Astrocyte (in vitro differentiated cells and primary cell): ENCODE data around the gene UGT1A3. TPM values are rescaled to one million over a fixed set of nuclear protein-coding genes. Genes with fewer than 3 reads are reported as not detected.

Experiments
- DNase-seq: peaks from one replicate; pipeline ENCODE4 v3.0.0-alpha.2; 2010; ENCODE audit warnings: low read depth
- FAIRE-seq: peaks from 2 replicates; lab custom pipeline; 2011; peaks lifted over from hg19 to GRCh38; lab: Jason Lieb, UNC
- H2AFZ ChIP-seq: 2 replicates; pipeline ENCODE4 v1.6.0; 2012; ENCODE audit warnings: low read depth, low read length, inconsistent platforms
- H3K27ac ChIP-seq: 2 replicates; pipeline ENCODE4 v1.5.1; 2011; ENCODE audit warnings: low read depth, low read length, inconsistent platforms
- H3K27me3 ChIP-seq: 2 replicates; pipeline ENCODE4 v1.6.0; 2011; ENCODE audit warnings: low read length, inconsistent platforms; ENCODE audit not compliant: insufficient read depth
- H3K36me3 ChIP-seq: 2 replicates; pipeline ENCODE4 v1.5.1; 2011; ENCODE audit warnings: low read length, inconsistent platforms; ENCODE audit not compliant: insufficient read depth
- H3K4me1 ChIP-seq: 2 replicates; pipeline ENCODE4 v1.5.1; 2011; ENCODE audit warnings: low read length, inconsistent platforms; ENCODE audit not compliant: insufficient read depth
- H3K4me2 ChIP-seq: 2 replicates; pipeline ENCODE4 v1.6.0; 2012; ENCODE audit warnings: low read length, inconsistent platforms
- H3K4me3 ChIP-seq: 2 replicates; pipeline ENCODE4 v1.5.1; 2011; ENCODE audit warnings: low read depth, mild to moderate bottlenecking, low read length, inconsistent platforms; ENCODE audit not compliant: insufficient read depth
- H3K79me2 ChIP-seq: 2 replicates; pipeline ENCODE4 v1.6.0; 2012; ENCODE audit warnings: mild to moderate bottlenecking, low read length, inconsistent platforms; ENCODE audit not compliant: insufficient read depth
- H3K9ac ChIP-seq: 2 replicates; pipeline ENCODE4 v1.6.0; 2012; ENCODE audit warnings: mild to moderate bottlenecking, low read length, inconsistent platforms
- H3K9me3 ChIP-seq: 2 replicates; pipeline ENCODE4 v1.5.1; 2012; ENCODE audit warnings: low read depth, mild to moderate bottlenecking, low read length, inconsistent platforms; ENCODE audit not compliant: insufficient read depth
- H4K20me1 ChIP-seq: 2 replicates; pipeline ENCODE4 v1.6.0; 2012; ENCODE audit warnings: low read length, inconsistent platforms; ENCODE audit not compliant: insufficient read depth
- H3K27ac Mint-ChIP-seq: one replicate; pipeline ENCODE4 v1.8.0; 2021; ENCODE audit warnings: mild to moderate bottlenecking, mixed read lengths; ENCODE audit not compliant: unreplicated experiment
- H3K27me3 Mint-ChIP-seq: one replicate; pipeline ENCODE4 v1.8.0; 2021; ENCODE audit warnings: low read depth, mixed read lengths; ENCODE audit not compliant: unreplicated experiment
- H3K36me3 Mint-ChIP-seq: one replicate; pipeline ENCODE4 v1.8.0; 2021; ENCODE audit warnings: low read depth, mixed read lengths; ENCODE audit not compliant: unreplicated experiment
- H3K4me1 Mint-ChIP-seq: one replicate; pipeline ENCODE4 v1.8.0; 2021; ENCODE audit warnings: low read depth, mixed read lengths; ENCODE audit not compliant: unreplicated experiment
- H3K4me3 Mint-ChIP-seq: one replicate; pipeline ENCODE4 v1.8.0; 2021; ENCODE audit warnings: mild to moderate bottlenecking, moderate library complexity, mixed read lengths; ENCODE audit not compliant: unreplicated experiment
- H3K9me3 Mint-ChIP-seq: one replicate; pipeline ENCODE4 v1.8.0; 2021; ENCODE audit warnings: mild to moderate bottlenecking, mixed read lengths; ENCODE audit not compliant: unreplicated experiment
- CTCF ChIP-seq: IDR thresholded peaks from 2 replicates; pipeline ENCODE4 v1.5.1; 2011; ENCODE audit warnings: low read depth, mild to moderate bottlenecking, inconsistent platforms, low read length, moderate library complexity; ENCODE audit not compliant: insufficient read depth
- EZH2 ChIP-seq: IDR thresholded peaks from 2 replicates; pipeline ENCODE4 v1.6.1; 2012; ENCODE audit warnings: mild to moderate bottlenecking, low read length, inconsistent platforms; ENCODE audit not compliant: insufficient read depth
- total RNA-seq: library from RNA; stranded (reverse); gene quantifications from 2 replicates; pipeline ENCODE4 v1.2.1, GENCODE V29; 2021

UGT1A3 gene
- total RNA-seq, 1 donor from 2014 or later, result not detected

GRCh38 chr2:233799087-233799665 lies 70.3 kb downstream of the UGT1A3 start:
- no peaks in the 10 kb centered on the region for H4K20me1 ChIP-seq
- no peak for TF ChIP-seq EZH2
- no peak for TF ChIP-seq CTCF
- H3K4me1 ChIP-seq, result peaks cover 5% of the 10 kb centered on the region
- Mint-ChIP-seq H3K9me3 (peaks cover 4% of the 10 kb centered on the region), H3K27ac (no peak overlapping the region), H3K36me3 (no peaks in the 10 kb centered on the region), H3K4me1 (peaks cover 4% of the 10 kb centered on the region), H3K27me3 (peaks cover 34% of the 10 kb centered on the region), H3K4me3 (no peak overlapping the region)
- no peak for DNase-seq
- no peaks in the 10 kb centered on the region for H3K79me2 ChIP-seq
- no peak overlapping the region for H3K4me2 ChIP-seq
- H3K9me3 ChIP-seq, result no peaks in the 10 kb centered on the region
- no peaks in the 10 kb centered on the region for H3K27me3 ChIP-seq
- H3K36me3 ChIP-seq, result no peaks in the 10 kb centered on the region
- no peak overlapping the region for H3K9ac ChIP-seq
- no peak overlapping the region for H3K27ac ChIP-seq
- no peak overlapping the region for H2AFZ ChIP-seq
- H3K4me3 ChIP-seq, result no peak overlapping the region
- no peak for FAIRE-seq

DNA sequence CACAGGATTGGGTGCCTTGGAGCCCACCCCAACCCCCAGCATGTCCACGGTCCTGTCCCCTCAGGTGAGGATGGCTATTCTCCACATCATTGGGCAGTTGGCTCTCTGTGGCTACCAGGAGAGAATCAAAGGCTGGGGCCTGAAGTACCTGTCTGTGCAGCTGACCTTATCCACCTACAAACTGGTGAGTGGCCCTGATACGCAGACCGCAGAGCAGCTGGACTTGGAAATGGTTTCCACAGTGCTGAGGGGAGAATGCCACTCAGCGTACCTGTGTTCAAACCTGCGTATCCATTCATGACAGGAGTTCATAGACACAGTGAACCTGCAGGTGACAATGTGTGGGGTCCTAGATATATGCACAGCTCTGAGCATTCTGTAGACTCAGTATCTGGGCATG lies 70.9 kb downstream of the UGT1A3 start:
- Histone ChIP-seq H2AFZ (no peak overlapping the region), H3K9me3 (no peaks in the 10 kb centered on the region), H3K4me1 (peaks cover 5% of the 10 kb centered on the region), H3K79me2 (no peaks in the 10 kb centered on the region), H3K4me2 (no peak overlapping the region), H3K36me3 (no peaks in the 10 kb centered on the region), H3K27me3 (peaks cover under 1% of the 10 kb centered on the region), H3K9ac (no peak overlapping the region), H4K20me1 (no peaks in the 10 kb centered on the region), H3K27ac (no peak overlapping the region), H3K4me3 (no peak overlapping the region)
- peaks cover 4% of the 10 kb centered on the region for H3K4me1 Mint-ChIP-seq
- TF ChIP-seq CTCF (no peak), EZH2 (no peak)
- H3K4me3 Mint-ChIP-seq, result no peak overlapping the region
- H3K36me3 Mint-ChIP-seq, result no peaks in the 10 kb centered on the region
- peaks cover 4% of the 10 kb centered on the region for H3K9me3 Mint-ChIP-seq
- peaks cover 38% of the 10 kb centered on the region for H3K27me3 Mint-ChIP-seq
- DNase-seq, result no peak
- FAIRE-seq, result no peak
- no peak overlapping the region for H3K27ac Mint-ChIP-seq

DNA sequence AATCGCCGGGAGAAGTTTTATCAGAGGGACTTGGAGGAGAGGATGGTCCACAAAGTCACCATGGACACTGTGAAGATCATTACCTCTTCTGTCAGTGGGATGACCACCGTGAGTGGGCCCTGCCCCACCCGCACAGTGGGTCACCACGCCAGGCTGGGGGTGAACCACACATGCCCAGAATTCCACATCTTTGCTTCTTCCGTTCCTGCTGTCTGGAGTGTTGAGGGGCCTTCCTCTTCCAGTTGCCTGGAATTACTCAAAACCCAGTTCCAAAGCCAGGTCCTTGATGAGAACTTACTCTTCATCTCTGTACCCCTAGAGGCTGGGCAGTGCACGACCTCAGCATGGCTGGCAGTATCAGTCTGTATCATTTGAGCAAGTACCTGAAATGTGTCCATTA lies 71.4 kb downstream of the UGT1A3 start:
- Histone ChIP-seq H3K9me3 (no peaks in the 10 kb centered on the region), H3K9ac (no peak overlapping the region), H3K4me3 (no peak overlapping the region), H3K4me2 (no peak overlapping the region), H3K27ac (no peak overlapping the region), H2AFZ (no peak overlapping the region), H3K36me3 (no peaks in the 10 kb centered on the region), H3K79me2 (no peaks in the 10 kb centered on the region), H3K4me1 (peaks cover 5% of the 10 kb centered on the region), H4K20me1 (no peaks in the 10 kb centered on the region), H3K27me3 (peaks cover 4% of the 10 kb centered on the region)
- Mint-ChIP-seq H3K4me3 (no peak overlapping the region), H3K36me3 (no peaks in the 10 kb centered on the region), H3K9me3 (peaks cover 4% of the 10 kb centered on the region), H3K27ac (no peak overlapping the region), H3K27me3 (peaks cover 38% of the 10 kb centered on the region), H3K4me1 (peaks cover 4% of the 10 kb centered on the region)
- FAIRE-seq, result no peak
- DNase-seq, result no peak
- TF ChIP-seq CTCF (no peak), EZH2 (no peak)
